Measurements from ENCODE around the gene GRM1.

DNA sequence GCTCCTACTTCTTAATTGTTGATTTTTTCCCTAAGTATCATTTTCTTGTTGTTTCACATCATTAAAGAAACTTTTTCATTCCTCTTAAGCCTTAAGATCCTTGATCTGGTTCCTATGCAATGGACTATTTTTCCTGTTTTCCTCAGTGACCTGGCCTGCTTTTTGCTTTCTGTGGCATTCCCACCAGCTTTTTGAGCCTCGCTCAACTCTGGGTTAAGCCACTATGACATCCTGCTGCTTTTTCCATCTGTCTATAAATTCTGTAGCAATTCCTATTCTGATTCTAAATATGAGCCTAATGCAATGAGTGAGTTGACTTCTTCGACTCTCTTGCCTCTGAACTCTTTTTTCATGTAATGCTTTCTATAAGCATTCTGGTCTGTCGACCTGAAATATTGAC is 160.3 kb downstream of the GRM1 start:
- TF ChIP-seq, protein P1, sequence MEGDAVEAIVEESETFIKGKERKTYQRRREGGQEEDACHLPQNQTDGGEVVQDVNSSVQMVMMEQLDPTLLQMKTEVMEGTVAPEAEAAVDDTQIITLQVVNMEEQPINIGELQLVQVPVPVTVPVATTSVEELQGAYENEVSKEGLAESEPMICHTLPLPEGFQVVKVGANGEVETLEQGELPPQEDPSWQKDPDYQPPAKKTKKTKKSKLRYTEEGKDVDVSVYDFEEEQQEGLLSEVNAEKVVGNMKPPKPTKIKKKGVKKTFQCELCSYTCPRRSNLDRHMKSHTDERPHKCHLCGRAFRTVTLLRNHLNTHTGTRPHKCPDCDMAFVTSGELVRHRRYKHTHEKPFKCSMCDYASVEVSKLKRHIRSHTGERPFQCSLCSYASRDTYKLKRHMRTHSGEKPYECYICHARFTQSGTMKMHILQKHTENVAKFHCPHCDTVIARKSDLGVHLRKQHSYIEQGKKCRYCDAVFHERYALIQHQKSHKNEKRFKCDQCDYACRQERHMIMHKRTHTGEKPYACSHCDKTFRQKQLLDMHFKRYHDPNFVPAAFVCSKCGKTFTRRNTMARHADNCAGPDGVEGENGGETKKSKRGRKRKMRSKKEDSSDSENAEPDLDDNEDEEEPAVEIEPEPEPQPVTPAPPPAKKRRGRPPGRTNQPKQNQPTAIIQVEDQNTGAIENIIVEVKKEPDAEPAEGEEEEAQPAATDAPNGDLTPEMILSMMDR (IDR thresholded peaks at IDR 0.05), result no peak
- no peak for TF ChIP-seq POLR2A (IDR thresholded peaks at IDR 0.05)

All from esophagus squamous epithelium (tissue), 4 donors.